GM19035 (cell line): ENCODE results near the gene ZNF385D.
"Not testable (repeated sequence)": the region's sequence is repeated elsewhere in the genome, so short reads cannot be mapped to it uniquely, and the experiment has no call there.

Source experiments
- ATAC-seq: cut with Tn5 transposase; IDR thresholded peaks from one replicate; pipeline ENCODE4 v1.9.1; 2021; ENCODE audit not compliant: unreplicated experiment

ZNF385D gene

GRCh38 chr3:21393683-21394311, 357.2 kb downstream of the ZNF385D start:
- no peak for ATAC-seq

GRCh38 chr3:21392526-21392925, 358.5 kb downstream of the ZNF385D start:
- no peak for ATAC-seq

GRCh38 chr3:21390856-21391255, 360.2 kb downstream of the ZNF385D start:
- ATAC-seq, result no peak

- ATAC-seq, result no peak
These were observed 360.9 kb downstream of the ZNF385D start for GRCh38 chr3:21390136-21390535.

GRCh38 chr3:21387142-21387826, 363.7 kb downstream of the ZNF385D start:
- not testable (repeated sequence) for ATAC-seq

- not testable (repeated sequence) for ATAC-seq
These were observed 373.0 kb downstream of the ZNF385D start for GRCh38 chr3:21378036-21378435.

GRCh38 chr3:21377071-21377769, 373.8 kb downstream of the ZNF385D start:
- ATAC-seq, result no peak

GRCh38 chr3:21372316-21372715, 378.7 kb downstream of the ZNF385D start:
- no peak for ATAC-seq
